DMS114 treated with DMSO at 0.1 percent for 48 hours (cell line): ENCODE measurements around the gene EMC8.

ENCODE experiments used
- DNase-seq: peaks from one replicate; lab custom pipeline; 2025; ENCODE audit not compliant: unreplicated experiment; lab: John Stamatoyannopoulos, UW

The EMC8 gene

GRCh38 chr16:85757341-85757822 lies 42.0 kb downstream of the EMC8 start:
- DNase-seq = no peak

- no peak for DNase-seq
Measured at GRCh38 chr16:85755929-85756768, 43.2 kb downstream of the EMC8 start.

- DNase-seq = no peak
Measured at GRCh38 chr16:85754413-85754812, 44.9 kb downstream of the EMC8 start.

- no peak for DNase-seq
Measured at GRCh38 chr16:85753976-85754375, 45.4 kb downstream of the EMC8 start.

- DNase-seq = no peak
Measured at GRCh38 chr16:85753559-85753958, 45.8 kb downstream of the EMC8 start.

- DNase-seq = no peak
Measured at GRCh38 chr16:85752511-85753420, 46.6 kb downstream of the EMC8 start.

GRCh38 chr16:85751698-85752501 lies 47.4 kb downstream of the EMC8 start:
- no peak for DNase-seq

- DNase-seq = no peak
Measured at GRCh38 chr16:85750827-85751697, 48.3 kb downstream of the EMC8 start, which contains the start of gene C16orf74. C16orf74 (minus strand) TSS chr16:85751096; CDS start chr16:85735217, 15,879 bp downstream.

GRCh38 chr16:85750146-85750826 lies 49.1 kb downstream of the EMC8 start:
- DNase-seq = no peak

- no peak for DNase-seq
Measured at GRCh38 chr16:85749771-85750145, 49.6 kb downstream of the EMC8 start.

- no peak for DNase-seq
Measured at GRCh38 chr16:85746460-85747215, 52.7 kb downstream of the EMC8 start.

- no peak for DNase-seq
Measured at GRCh38 chr16:85738923-85739715, 60.2 kb downstream of the EMC8 start.

GRCh38 chr16:85736921-85737320 lies 62.4 kb downstream of the EMC8 start:
- no peak for DNase-seq

- DNase-seq = no peak
Measured at GRCh38 chr16:85735946-85736345, 63.4 kb downstream of the EMC8 start.

- no peak for DNase-seq
Measured at GRCh38 chr16:85735225-85735635, 64.1 kb downstream of the EMC8 start.

GRCh38 chr16:85734311-85735017 lies 64.9 kb downstream of the EMC8 start:
- DNase-seq = no peak

GRCh38 chr16:85733839-85734170 lies 65.5 kb downstream of the EMC8 start:
- DNase-seq = no peak
